NCI-H226 (cell line): ENCODE results near the gene COX7C.
"Not testable (repeated sequence)": the region's sequence is repeated elsewhere in the genome, so short reads cannot be mapped to it uniquely, and the experiment has no call there.

Experiments used
- DNase-seq: peaks from one replicate; pipeline ENCODE4 v3.0.0-alpha.2; 2015

COX7C gene

GRCh38 chr5:86617756-86618576 is at the start of gene COX7C:
TSS of gene COX7C (plus strand) at chr5:86617941. CDS start at chr5:86618056, 115 bp downstream.
- DNase-seq, result peak; percentile 92

DNA sequence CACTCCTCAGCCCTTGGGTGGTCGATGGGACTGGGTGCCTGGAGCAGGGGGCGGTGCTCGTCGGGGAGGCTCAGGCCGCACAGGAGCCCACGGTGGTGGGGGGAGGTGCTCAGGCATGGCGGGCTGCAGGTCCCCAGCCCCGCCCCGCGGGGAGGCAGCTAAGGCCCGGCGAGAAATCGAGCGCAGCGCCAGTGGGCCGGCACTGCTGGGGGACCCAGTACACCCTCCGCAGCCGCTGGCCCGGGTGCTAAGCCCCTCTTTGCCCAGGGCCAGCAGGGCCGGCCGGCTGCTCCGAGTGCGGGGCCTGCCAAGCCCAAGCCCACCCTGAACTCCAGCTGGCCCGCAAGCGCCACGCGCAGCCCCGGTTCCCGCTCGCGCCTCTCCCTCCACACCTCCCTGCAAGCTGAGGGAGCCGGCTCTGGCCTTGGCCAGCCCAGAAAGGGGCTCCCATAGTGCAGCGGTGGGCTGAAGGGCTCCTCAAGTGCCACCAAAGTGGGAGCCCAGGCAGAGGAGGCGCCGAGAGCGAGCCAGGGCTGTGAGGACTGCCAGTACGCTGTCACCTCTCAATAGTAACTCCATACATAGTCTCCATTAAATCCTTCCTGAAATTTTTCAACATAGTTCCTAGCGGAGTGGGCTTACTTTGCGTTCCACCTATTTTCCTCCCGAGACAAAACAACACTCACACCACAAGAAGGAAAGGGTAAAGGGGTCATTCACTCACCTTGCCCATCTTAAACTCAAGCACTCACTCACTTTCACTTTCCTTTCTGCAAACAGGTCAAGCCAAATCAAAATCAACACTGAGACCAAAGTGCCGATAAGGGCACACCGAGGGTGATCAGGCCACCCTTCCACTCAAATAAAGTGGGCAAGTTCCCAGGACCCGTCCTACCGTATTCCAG is 48.0 kb upstream of the COX7C start:
- not testable (repeated sequence) for DNase-seq

GRCh38 chr5:86570427-86571083 is 47.2 kb upstream of the COX7C start:
- DNase-seq, result no peak

DNA sequence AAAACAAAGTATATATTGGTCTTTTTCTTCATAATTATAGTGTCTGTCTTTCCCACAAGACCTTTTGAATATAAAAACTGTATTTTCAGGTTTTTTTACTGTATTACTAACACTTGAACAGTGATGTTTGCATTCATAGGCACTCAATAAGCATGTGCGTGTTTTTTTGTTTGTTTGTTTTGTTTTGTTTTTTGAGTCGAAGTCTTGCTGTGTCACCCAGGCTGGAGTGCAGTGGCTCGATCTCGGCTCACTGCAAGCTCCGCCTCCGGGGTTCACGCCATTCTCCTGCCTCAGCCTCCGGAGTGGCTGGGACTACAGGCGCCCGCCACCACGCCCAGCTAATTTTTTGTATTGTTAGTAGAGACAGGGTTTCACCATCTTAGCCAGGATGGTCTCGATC is 46.6 kb upstream of the COX7C start:
- DNase-seq, result not testable (repeated sequence)

- DNase-seq, result no peak
These were observed 44.8 kb upstream of the COX7C start for GRCh38 chr5:86572825-86573517.

- DNase-seq, result no peak
These were observed 38.2 kb upstream of the COX7C start for GRCh38 chr5:86579502-86579901.

GRCh38 chr5:86596476-86596875 is 21.3 kb upstream of the COX7C start:
- no peak for DNase-seq

DNA sequence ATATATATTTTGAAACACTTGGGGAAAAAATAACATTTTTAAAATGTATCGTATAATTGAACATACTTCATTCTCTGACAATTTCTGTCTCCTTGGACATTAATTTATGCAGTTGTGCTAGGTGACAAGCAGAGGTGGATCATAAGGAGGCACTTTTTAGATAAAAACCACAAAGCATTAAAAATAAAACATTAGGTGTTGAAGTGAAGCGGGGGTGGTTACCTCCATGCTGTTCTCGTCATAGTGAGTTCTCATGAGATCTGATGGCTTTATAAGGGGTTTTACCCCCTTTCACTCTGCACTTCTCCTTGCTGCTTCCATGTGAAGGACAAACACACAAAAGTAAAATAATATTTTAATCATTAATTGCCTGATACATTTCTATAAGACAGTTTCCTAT is 11.9 kb upstream of the COX7C start:
- no peak for DNase-seq

GRCh38 chr5:86613455-86613854 is 4.3 kb upstream of the COX7C start:
- no peak for DNase-seq

DNA sequence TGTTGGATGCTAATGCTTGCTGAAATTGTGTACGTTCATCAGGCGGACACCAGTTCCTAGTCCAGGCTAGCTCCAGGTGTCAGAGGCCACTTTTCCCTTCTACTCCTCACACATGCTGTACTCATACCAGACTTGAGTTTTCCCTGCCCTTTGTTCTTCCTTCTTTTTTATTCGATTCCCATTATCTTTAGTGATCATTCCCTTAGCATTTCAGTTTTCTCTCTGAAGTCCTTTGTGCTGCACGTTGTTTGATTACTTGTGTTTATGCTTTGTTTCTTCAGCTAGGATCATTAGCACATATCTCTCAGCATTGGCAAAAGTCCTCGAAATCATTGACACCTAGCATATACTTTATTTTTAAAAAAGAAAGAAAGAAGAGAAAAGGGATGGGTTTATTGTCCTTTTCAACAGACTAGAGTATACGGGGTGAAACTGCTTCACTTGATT is 409 bp upstream of the COX7C start:
- DNase-seq, result no peak

DNA sequence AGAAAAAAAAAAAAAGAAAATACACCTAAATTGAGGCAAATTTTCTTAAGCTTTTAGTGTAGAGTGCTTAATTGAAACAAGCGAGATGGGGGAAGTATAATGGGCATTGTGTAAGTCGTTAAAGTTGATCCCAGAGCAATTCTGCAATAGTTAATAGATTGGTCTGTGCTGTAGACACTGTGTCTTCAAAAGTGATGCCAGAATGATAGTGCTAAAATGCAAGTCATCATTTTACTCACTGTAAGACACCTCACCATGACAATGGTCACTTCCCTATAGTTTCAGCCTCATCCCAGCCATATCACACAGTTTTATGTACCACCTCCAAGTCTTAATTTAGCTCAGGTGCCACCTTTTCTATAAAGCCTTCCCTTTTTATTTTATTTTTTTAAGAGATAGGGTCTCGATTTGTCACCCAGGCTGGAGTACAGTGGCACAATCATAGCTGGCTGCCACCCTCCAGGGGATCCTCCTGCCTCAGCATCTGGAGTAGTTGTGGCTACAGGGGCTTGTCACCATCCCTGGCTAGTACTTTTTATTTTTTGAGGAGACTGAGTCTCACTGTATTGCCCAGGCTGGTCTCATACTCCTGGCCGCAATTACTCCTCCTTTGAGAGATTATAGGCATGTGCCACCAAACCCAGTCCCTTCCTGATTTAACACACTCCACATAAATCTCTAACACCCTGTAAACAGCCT is 6.2 kb downstream of the COX7C start:
- no peak for DNase-seq

DNA sequence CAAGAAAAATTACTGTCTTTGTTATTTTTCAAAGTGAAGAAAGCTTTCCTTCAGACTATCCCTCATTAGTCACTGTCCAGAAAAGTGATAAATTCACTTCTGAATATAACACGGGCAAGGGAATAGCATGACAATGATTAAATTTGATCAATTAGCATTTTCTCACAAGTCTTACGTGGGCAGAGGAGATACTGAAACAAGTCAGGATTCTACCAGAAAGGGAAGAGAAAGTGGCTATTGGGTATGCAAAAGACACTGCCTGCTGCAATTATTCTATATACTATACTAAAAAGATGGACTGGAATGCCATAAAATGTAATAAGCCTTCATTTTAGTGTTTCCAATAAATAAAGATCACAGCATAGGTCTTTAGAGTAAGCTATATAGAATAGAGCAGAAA is 7.4 kb downstream of the COX7C start:
- DNase-seq, result no peak

DNA sequence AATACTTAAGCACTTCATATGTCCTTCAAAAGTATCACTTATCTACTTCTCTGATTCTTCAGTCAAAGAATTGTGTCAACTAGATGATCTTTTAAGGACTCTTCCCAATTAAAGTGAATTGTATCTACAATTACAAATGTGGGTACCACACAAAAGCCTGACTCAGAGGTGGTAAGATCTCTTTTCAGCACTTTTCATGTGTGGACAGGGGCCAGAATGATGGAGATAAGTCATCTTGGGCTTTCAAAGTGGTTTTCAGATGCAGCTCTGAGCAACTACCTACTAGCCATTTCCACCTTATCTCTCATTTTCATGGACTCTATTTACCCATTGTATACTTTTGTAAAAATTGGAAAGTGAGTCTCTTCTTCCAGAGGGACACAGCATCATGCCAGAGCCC is 8.4 kb downstream of the COX7C start:
- no peak for DNase-seq

DNA sequence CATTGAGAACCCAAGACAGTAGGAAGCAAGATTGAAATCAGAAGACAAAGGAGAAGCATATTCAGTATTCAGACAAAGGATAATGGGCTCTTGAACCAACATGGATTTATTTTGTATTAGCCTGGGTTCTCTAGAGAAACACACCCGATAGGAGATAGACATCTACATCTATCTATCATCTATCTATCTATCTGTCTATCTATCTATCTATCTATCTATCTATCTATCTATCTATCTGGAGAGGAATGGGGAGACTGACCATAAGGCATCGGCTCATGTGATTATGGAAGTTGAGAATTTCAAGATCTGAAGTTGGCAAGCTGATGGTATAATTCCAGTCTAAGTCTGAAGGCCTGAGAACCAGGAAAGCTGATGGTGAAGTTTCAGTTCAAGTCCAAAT is 13.4 kb downstream of the COX7C start:
- DNase-seq, result no peak

DNA sequence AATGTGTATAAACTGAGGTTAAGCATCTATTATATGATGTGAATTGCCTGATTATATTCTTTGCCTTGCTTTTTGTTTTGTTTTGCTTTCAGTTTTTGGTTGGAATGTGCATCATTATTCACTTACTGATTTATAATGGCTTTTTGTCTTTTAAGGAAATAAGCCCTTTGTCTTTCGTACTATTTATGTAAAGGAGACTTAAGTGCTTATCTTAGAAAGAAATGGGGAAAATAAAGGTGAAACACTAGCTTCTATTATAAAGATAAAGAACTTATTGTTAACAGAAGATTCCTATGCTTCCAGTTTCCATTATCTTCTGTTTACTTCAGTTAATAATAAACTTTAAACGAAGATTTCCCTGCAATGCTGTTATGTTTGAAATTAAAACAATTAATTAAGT is 23.3 kb downstream of the COX7C start:
- no peak for DNase-seq

DNA sequence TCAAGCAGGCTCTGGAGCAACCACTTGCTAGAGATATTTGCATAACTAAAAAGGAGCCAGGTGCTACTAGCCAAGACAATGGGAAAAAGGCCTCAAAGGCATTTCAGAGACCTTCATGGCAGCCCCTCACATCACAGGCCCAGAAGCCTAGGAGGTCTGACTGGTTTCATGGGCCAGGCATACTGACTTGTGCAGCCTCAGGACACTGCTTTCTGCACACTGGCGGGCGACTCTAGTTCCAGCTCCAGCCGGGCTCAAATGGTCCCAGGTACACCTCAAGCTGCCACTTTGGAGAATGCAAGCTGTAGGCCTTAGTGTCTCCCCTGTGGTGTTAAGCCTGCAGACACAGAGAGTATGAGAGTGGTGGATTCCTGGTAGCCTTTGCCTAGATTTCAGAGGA is 27.1 kb downstream of the COX7C start:
- no peak for DNase-seq

DNA sequence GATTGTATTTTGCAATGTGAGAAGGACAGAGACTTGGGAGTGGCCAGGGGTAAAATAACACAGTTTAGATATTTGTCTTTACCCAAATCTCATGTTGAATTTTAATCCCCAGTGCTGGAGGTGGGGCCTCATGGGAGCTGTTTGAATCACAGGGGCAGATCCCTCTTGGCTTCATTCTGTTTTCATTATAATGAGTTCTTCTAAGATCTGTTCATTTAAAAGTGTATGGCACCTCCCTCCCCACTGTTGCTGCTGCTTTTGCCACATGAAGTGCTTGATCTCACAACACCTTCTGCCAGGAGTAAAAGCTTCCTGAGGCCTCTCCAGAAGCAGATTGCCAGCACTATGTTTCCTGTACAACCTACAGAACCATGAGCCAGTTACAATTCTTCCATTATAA is 28.1 kb downstream of the COX7C start:
- no peak for DNase-seq

DNA sequence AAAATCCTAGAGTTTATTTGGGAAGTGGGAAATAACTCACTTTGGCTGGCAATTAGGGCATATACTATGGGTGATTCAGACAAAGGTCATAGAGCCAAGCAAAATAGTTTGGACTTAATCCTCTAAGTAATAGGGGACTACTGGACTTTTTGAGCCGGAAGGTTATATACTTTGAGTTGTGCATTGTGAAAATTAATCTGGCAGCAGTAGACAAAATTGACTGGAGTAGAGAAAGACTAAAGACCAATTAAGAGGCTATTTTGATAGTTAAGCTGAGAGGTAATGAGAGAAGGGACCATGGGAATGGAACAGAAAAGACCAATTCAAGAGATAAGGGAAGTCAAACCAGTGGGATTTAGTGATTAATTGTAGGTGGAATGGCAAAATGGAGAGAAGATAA is 28.9 kb downstream of the COX7C start:
- no peak for DNase-seq

DNA sequence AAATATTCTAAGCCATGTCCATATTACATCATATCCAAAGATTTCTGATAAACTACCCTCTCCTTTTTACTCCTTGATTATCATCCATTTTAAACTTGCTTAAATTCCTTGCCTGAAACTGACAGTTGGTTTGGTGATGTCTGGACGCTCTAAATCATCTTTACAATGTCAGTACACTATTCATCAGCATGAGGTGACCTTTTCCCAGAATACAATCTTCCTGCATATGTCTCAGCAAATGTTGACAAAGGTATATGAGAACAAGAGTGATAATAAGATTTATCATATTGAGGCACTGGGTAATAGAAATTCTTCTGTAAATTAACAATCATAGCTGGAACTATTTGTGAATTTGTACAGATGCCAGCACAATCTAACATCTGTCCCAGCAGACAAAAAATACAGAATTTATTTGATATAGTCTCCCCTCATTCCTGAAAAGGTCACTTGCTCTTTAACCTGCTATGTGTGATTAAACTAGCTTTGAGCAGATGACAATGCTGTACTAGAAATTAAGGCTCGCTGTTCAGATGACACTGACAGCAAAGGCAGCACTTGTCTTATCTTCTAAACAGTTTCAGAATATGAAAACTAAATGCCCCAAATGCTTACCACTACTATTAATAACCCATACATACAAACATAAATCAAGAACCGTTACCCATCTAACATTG is 32.2 kb downstream of the COX7C start:
- no peak for DNase-seq

DNA sequence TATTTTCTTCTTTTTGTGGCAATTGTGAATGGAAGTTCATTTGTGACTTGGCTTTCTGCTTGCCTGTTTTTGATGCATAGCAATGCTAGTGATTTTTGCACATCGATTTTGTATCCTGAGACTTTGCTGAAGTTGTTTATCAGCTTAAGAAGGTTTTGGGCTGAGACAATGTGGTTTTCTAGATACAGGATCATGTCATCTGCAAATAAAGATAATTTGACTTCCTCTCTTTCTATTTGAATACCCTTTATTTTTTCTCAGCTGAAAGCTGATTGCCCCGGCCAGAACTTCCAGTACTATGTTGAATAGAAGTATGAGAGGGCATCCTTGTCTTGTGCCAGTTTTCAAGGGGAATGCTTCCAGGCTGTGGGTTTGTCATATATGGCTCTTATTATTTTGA is 43.0 kb downstream of the COX7C start:
- DNase-seq, result not testable (repeated sequence)

- DNase-seq, result no peak
These were observed 46.4 kb downstream of the COX7C start for GRCh38 chr5:86664173-86664572.
